Astrocyte of the spinal cord (primary cell): ENCODE results near the gene MYBL2.

ENCODE experiments used
- DNase-seq: peaks from one replicate; pipeline ENCODE4 v3.0.0; 2011; ENCODE audit warnings: low read depth, low spot score
- H3K4me3 ChIP-seq: 2 replicates; pipeline ENCODE4 v1.5.1; 2011; ENCODE audit warnings: low read depth, mild to moderate bottlenecking, low read length, moderate library complexity
- CTCF ChIP-seq: IDR thresholded peaks from 2 replicates; pipeline ENCODE4 v1.5.1; 2012; ENCODE audit warnings: low read depth, mild to moderate bottlenecking, low read length, inconsistent platforms
- in situ Hi-C: cut with HindIII; loops from 2 replicates; pipeline ENCODE4 v1.10.0; 2017; ENCODE audit warnings: low sequenced_read_pairs

MYBL2 gene

GRCh38 chr20:43655937-43656336, 11.0 kb upstream of the MYBL2 start:
- TF ChIP-seq CTCF: no peak
- in situ Hi-C loops: no loop called here
- DNase-seq: no peak
- no peak overlapping the region for H3K4me3 ChIP-seq

- peak; percentile 21 for DNase-seq
- TF ChIP-seq CTCF: peak; percentile 6
- in situ Hi-C loops: no loop called here
- peak overlapping the region; percentile 80 for H3K4me3 ChIP-seq
Measured at GRCh38 chr20:43658069-43658722, 8.7 kb upstream of the MYBL2 start.

- in situ Hi-C loops: no loop called here
- TF ChIP-seq CTCF: peak; percentile 13
- DNase-seq: no peak
- H3K4me3 ChIP-seq: no peak overlapping the region
Measured at GRCh38 chr20:43658723-43659419, 8.0 kb upstream of the MYBL2 start.

GRCh38 chr20:43662943-43663655, 3.8 kb upstream of the MYBL2 start:
- DNase-seq: no peak
- no peak overlapping the region for H3K4me3 ChIP-seq
- in situ Hi-C loops: no loop called here
- no peak for TF ChIP-seq CTCF

GRCh38 chr20:43665466-43666176, 1.3 kb upstream of the MYBL2 start:
- in situ Hi-C loops: no loop called here
- no peak for TF ChIP-seq CTCF
- H3K4me3 ChIP-seq: no peak overlapping the region
- DNase-seq: no peak
